GM23338 (cell line): Measurements from ENCODE around the gene PGP. TPM values are rescaled to one million over a fixed set of nuclear protein-coding genes. Genes with fewer than 3 reads are reported as not detected.

Source experiments
- ATAC-seq: fragments of 200-7000 bp; cut with Tn5 transposase; 3 replicates; pipeline ENCODE4 v1.9.1; 2020
- DNase-seq: peaks from one replicate; pipeline ENCODE4 v3.0.0-alpha.2; 2015; ENCODE audit warnings: low spot score
- H2AFZ ChIP-seq: fragments of 200-600 bp; sonication (generic); 2 replicates; pipeline ENCODE4 v1.8.0; 2016; ENCODE audit warnings: antibody characterized with exemption, mild to moderate bottlenecking, moderate library complexity
- H3F3A ChIP-seq: fragments of 200-600 bp; sonication (generic); replicated peaks from 2 replicates; pipeline ENCODE4 v1.8.0; 2017; ENCODE audit warnings: antibody characterized with exemption, mixed run types, low read depth
- H3K27ac ChIP-seq: fragments of 200-600 bp; sonication (generic); 2 replicates; pipeline ENCODE4 v1.6.1; 2016; ENCODE audit warnings: low read depth
- H3K27me3 ChIP-seq: fragments of 200-600 bp; sonication (generic); 2 replicates; pipeline ENCODE4 v1.8.0; 2016; ENCODE audit warnings: mild to moderate bottlenecking, mixed run types, moderate library complexity; ENCODE audit not compliant: insufficient read depth
- H3K36me3 ChIP-seq: fragments of 200-600 bp; sonication (generic); 2 replicates; pipeline ENCODE4 v1.8.0; 2016; ENCODE audit warnings: mild to moderate bottlenecking; ENCODE audit not compliant: insufficient read depth
- H3K4me1 ChIP-seq: fragments of 200-600 bp; sonication (generic); 2 replicates; pipeline ENCODE4 v1.8.0; 2016; ENCODE audit warnings: mild to moderate bottlenecking, moderate library complexity; ENCODE audit not compliant: insufficient read depth
- H3K4me2 ChIP-seq: fragments of 200-600 bp; sonication (generic); 2 replicates; pipeline ENCODE4 v1.7.1; 2017; ENCODE audit warnings: mixed run types
- H3K4me3 ChIP-seq: fragments of 200-600 bp; sonication (generic); 2 replicates; pipeline ENCODE4 v1.6.1; 2016; ENCODE audit warnings: mixed run types
- H3K79me2 ChIP-seq: fragments of 200-600 bp; sonication (generic); replicated peaks from 2 replicates; pipeline ENCODE4 v1.8.0; 2017; ENCODE audit warnings: mild to moderate bottlenecking; ENCODE audit not compliant: insufficient read depth
- H3K9me2 ChIP-seq: fragments of 200-600 bp; sonication (generic); 2 replicates; pipeline ENCODE4 v1.8.0; 2017; ENCODE audit not compliant: insufficient read depth
- H4K20me1 ChIP-seq: fragments of 200-600 bp; sonication (generic); replicated peaks from 2 replicates; pipeline ENCODE4 v1.8.0; 2017; ENCODE audit warnings: mild to moderate bottlenecking; ENCODE audit not compliant: insufficient read depth
- H3K27ac Mint-ChIP-seq: 2 replicates; pipeline ENCODE4 v1.8.0; 2020; ENCODE audit warnings: inconsistent platforms, mild to moderate bottlenecking, moderate library complexity, mixed read lengths
- H3K27me3 Mint-ChIP-seq: 3 replicates; pipeline ENCODE4 v1.8.0; 2022; ENCODE audit warnings: low read depth, mild to moderate bottlenecking, moderate library complexity, mixed read lengths, inconsistent platforms; ENCODE audit not compliant: insufficient read depth, poor library complexity
- H3K36me3 Mint-ChIP-seq: 3 replicates; pipeline ENCODE4 v1.8.0; 2021; ENCODE audit warnings: low read depth, mild to moderate bottlenecking, inconsistent platforms, moderate library complexity, mixed read lengths
- H3K4me1 Mint-ChIP-seq: 3 replicates; pipeline ENCODE4 v1.8.0; 2020; ENCODE audit warnings: mild to moderate bottlenecking, inconsistent platforms, mixed read lengths
- H3K4me3 Mint-ChIP-seq: 3 replicates; pipeline ENCODE4 v1.8.0; 2021; ENCODE audit warnings: moderate library complexity, mild to moderate bottlenecking, inconsistent platforms, mixed read lengths
- H3K9me3 Mint-ChIP-seq: 3 replicates; pipeline ENCODE4 v1.8.0; 2020; ENCODE audit warnings: moderate library complexity, mild to moderate bottlenecking, inconsistent platforms, mixed read lengths
- CREB1 ChIP-seq: fragments of 250-450 bp; sonication (Bioruptor Pico); IDR thresholded peaks from 2 replicates; pipeline ENCODE4 v1.5.0; 2020; ENCODE audit warnings: low read depth, mild to moderate bottlenecking, moderate library complexity
- EZH2 ChIP-seq: fragments of 200-600 bp; sonication (generic); IDR thresholded peaks from one replicate; pipeline ENCODE4 v1.8.0; 2017; ENCODE audit warnings: antibody characterized with exemption, mild to moderate bottlenecking, low read depth; ENCODE audit not compliant: unreplicated experiment
- EZH2phosphoT487 ChIP-seq: fragments of 200-600 bp; sonication (generic); IDR thresholded peaks from one replicate; pipeline ENCODE4 v1.8.1; 2018; ENCODE audit warnings: antibody characterized with exemption; ENCODE audit not compliant: unreplicated experiment
- JUNB ChIP-seq: IDR thresholded peaks from one replicate; pipeline ENCODE4 v1.6.1; 2016; ENCODE audit warnings: antibody characterized with exemption; ENCODE audit not compliant: unreplicated experiment
- NANOG ChIP-seq: IDR thresholded peaks from 2 replicates; pipeline ENCODE4 v1.6.1; 2016; ENCODE audit warnings: antibody characterized with exemption, borderline replicate concordance
- POLR2AphosphoS5 ChIP-seq: IDR thresholded peaks from 2 replicates; pipeline ENCODE4 v1.6.1; 2016; ENCODE audit warnings: antibody characterized with exemption, low read depth
- STAT1 ChIP-seq: IDR thresholded peaks from one replicate; pipeline ENCODE4 v1.6.1; 2016; ENCODE audit warnings: antibody characterized with exemption; ENCODE audit not compliant: unreplicated experiment
- ZNF114 ChIP-seq: fragments of 250-450 bp; sonication (Bioruptor Pico); IDR thresholded peaks from 2 replicates; pipeline ENCODE4 v1.5.0; 2020; ENCODE audit warnings: mild to moderate bottlenecking, moderate library complexity
- ZNF331 ChIP-seq: fragments of 250-450 bp; sonication (Bioruptor Pico); IDR thresholded peaks from 2 replicates; pipeline ENCODE4 v1.5.0; 2020; ENCODE audit warnings: low read depth, mild to moderate bottlenecking, moderate library complexity
- polyA plus RNA-seq: library from polyadenylated mRNA; unstranded; fragments of >200 nt; fragmentation: Nextera tagmentation; extraction: Ambion mirVana; gene quantifications from 2 replicates; pipeline ENCODE4 v1.2.1, GENCODE V29; 2016
- total RNA-seq: library from RNA; depleted of rRNA; stranded (reverse); fragments of >200 nt; shearing (Covaris generic); gene quantifications from 2 replicates; pipeline ENCODE4 v1.2.3, GENCODE V29; 2014
- TF ChIP-seq, protein P1 (sequence below): IDR thresholded peaks from 2 replicates; pipeline ENCODE4 v1.6.1; 2016; ENCODE audit warnings: antibody characterized with exemption
- TF ChIP-seq, protein P2 (sequence below): IDR thresholded peaks from one replicate; pipeline ENCODE4 v1.6.1; 2018; ENCODE audit warnings: antibody characterized with exemption; ENCODE audit not compliant: unreplicated experiment
- TF ChIP-seq, protein P3 (sequence below): fragments of 250-450 bp; sonication (Bioruptor Pico); IDR thresholded peaks from 2 replicates; pipeline ENCODE4 v1.5.0; 2020; ENCODE audit warnings: mild to moderate bottlenecking, moderate library complexity
- TF ChIP-seq, protein P4 (sequence below), 2 experiments: fragments of 200-600 bp in 1 of 2; sonication (generic) in 1 of 2; conservative IDR thresholded peaks; 2 replicates each; pipeline versions ENCODE4 v1.5.1 to v1.6.1; 2016 to 2017; ENCODE audit warnings: antibody characterized with exemption in 2 of 2, low read depth in 2 of 2, mild to moderate bottlenecking in 2 of 2, moderate library complexity in 1 of 2

PGP gene
- total and polyA plus RNA-seq, 2 experiments from 2014 or later: 44.4 to 80.3 TPM

DNA sequence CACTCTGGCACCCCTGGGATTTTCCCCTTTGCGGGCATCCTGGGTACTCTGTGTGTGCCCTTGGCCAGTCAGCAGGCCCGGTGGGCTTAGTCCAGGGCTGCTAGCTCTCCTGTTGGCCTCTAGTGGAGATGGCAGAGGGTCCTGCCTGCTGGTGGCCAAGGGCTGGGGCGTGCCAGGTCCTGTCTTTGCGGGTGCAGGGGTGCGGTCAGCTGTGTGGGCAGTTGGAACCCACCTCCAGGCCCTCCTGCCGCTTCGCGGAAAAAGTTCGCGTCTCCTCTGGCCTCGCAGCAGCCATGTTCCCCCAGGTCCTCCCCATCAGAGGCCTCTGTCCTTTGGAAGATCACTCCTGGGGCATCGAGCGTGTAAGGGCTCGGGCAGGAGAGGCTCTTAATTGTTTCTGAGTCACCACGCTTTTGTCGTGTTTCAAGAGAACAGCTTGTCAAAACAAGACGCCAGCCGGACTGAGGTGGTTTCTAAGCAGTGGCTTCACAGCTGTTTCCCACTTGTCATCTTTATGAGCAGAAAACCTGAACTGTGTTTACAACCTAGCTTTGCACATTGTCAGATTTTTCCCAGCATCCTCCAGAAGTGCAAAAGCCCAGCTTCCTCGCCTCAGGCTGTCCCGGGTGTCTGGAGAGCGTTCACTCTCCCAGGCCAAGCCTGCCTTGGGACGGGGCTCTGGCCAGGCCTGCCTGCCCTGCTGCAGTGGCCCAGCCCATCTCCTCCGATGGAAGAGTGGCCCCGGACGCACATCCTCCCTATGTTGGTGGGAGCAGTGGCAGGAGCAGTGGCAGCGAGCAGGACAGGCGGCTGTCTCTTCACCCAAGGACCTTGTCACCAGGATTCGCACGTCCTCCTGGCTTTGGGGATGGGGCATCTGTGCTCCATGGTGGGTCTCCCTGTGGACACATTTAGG is 16.6 kb upstream of the PGP start:
- Mint-ChIP-seq H3K4me1 (no peaks in the 10 kb centered on the region), H3K36me3 (peaks cover 9% of the 10 kb centered on the region; the same call in 2 of the 3 replicates), H3K4me3 (no peak overlapping the region), H3K9me3 (no peaks in the 10 kb centered on the region), H3K27me3 (peaks cover 13% of the 10 kb centered on the region), H3K27ac (no peak overlapping the region)
- Histone ChIP-seq H3K9me2 (no peaks in the 10 kb centered on the region), H3K27me3 (peaks cover under 1% of the 10 kb centered on the region; the same call in 1 of the 2 replicates), H3K4me1 (no peaks in the 10 kb centered on the region), H3K79me2 (peaks cover 18% of the 10 kb centered on the region), H3K4me2 (no peak overlapping the region), H4K20me1 (no peaks in the 10 kb centered on the region; the same call in 1 of the 2 replicates), H3K4me3 (no peak overlapping the region), H3F3A (no peaks in the 10 kb centered on the region), H3K27ac (no peak overlapping the region), H3K36me3 (0 out of 2 replicates have a peak, but pooled peaks cover 5% of the 10 kb centered on the region), H2AFZ (no peak overlapping the region)
- TF ChIP-seq, protein P1, sequence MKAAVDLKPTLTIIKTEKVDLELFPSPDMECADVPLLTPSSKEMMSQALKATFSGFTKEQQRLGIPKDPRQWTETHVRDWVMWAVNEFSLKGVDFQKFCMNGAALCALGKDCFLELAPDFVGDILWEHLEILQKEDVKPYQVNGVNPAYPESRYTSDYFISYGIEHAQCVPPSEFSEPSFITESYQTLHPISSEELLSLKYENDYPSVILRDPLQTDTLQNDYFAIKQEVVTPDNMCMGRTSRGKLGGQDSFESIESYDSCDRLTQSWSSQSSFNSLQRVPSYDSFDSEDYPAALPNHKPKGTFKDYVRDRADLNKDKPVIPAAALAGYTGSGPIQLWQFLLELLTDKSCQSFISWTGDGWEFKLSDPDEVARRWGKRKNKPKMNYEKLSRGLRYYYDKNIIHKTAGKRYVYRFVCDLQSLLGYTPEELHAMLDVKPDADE: no peak
- TF ChIP-seq POLR2AphosphoS5 (no peak), STAT1 (no peak), EZH2phosphoT487 (no peak), ZNF114 (CRISPR knock-in tag) (no peak), CREB1 (CRISPR knock-in tag) (no peak), NANOG (no peak), EZH2 (no peak), ZNF331 (CRISPR knock-in tag) (no peak), JUNB (no peak)
- TF ChIP-seq, protein P2, sequence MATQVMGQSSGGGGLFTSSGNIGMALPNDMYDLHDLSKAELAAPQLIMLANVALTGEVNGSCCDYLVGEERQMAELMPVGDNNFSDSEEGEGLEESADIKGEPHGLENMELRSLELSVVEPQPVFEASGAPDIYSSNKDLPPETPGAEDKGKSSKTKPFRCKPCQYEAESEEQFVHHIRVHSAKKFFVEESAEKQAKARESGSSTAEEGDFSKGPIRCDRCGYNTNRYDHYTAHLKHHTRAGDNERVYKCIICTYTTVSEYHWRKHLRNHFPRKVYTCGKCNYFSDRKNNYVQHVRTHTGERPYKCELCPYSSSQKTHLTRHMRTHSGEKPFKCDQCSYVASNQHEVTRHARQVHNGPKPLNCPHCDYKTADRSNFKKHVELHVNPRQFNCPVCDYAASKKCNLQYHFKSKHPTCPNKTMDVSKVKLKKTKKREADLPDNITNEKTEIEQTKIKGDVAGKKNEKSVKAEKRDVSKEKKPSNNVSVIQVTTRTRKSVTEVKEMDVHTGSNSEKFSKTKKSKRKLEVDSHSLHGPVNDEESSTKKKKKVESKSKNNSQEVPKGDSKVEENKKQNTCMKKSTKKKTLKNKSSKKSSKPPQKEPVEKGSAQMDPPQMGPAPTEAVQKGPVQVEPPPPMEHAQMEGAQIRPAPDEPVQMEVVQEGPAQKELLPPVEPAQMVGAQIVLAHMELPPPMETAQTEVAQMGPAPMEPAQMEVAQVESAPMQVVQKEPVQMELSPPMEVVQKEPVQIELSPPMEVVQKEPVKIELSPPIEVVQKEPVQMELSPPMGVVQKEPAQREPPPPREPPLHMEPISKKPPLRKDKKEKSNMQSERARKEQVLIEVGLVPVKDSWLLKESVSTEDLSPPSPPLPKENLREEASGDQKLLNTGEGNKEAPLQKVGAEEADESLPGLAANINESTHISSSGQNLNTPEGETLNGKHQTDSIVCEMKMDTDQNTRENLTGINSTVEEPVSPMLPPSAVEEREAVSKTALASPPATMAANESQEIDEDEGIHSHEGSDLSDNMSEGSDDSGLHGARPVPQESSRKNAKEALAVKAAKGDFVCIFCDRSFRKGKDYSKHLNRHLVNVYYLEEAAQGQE: no peak
- TF ChIP-seq, protein P3, sequence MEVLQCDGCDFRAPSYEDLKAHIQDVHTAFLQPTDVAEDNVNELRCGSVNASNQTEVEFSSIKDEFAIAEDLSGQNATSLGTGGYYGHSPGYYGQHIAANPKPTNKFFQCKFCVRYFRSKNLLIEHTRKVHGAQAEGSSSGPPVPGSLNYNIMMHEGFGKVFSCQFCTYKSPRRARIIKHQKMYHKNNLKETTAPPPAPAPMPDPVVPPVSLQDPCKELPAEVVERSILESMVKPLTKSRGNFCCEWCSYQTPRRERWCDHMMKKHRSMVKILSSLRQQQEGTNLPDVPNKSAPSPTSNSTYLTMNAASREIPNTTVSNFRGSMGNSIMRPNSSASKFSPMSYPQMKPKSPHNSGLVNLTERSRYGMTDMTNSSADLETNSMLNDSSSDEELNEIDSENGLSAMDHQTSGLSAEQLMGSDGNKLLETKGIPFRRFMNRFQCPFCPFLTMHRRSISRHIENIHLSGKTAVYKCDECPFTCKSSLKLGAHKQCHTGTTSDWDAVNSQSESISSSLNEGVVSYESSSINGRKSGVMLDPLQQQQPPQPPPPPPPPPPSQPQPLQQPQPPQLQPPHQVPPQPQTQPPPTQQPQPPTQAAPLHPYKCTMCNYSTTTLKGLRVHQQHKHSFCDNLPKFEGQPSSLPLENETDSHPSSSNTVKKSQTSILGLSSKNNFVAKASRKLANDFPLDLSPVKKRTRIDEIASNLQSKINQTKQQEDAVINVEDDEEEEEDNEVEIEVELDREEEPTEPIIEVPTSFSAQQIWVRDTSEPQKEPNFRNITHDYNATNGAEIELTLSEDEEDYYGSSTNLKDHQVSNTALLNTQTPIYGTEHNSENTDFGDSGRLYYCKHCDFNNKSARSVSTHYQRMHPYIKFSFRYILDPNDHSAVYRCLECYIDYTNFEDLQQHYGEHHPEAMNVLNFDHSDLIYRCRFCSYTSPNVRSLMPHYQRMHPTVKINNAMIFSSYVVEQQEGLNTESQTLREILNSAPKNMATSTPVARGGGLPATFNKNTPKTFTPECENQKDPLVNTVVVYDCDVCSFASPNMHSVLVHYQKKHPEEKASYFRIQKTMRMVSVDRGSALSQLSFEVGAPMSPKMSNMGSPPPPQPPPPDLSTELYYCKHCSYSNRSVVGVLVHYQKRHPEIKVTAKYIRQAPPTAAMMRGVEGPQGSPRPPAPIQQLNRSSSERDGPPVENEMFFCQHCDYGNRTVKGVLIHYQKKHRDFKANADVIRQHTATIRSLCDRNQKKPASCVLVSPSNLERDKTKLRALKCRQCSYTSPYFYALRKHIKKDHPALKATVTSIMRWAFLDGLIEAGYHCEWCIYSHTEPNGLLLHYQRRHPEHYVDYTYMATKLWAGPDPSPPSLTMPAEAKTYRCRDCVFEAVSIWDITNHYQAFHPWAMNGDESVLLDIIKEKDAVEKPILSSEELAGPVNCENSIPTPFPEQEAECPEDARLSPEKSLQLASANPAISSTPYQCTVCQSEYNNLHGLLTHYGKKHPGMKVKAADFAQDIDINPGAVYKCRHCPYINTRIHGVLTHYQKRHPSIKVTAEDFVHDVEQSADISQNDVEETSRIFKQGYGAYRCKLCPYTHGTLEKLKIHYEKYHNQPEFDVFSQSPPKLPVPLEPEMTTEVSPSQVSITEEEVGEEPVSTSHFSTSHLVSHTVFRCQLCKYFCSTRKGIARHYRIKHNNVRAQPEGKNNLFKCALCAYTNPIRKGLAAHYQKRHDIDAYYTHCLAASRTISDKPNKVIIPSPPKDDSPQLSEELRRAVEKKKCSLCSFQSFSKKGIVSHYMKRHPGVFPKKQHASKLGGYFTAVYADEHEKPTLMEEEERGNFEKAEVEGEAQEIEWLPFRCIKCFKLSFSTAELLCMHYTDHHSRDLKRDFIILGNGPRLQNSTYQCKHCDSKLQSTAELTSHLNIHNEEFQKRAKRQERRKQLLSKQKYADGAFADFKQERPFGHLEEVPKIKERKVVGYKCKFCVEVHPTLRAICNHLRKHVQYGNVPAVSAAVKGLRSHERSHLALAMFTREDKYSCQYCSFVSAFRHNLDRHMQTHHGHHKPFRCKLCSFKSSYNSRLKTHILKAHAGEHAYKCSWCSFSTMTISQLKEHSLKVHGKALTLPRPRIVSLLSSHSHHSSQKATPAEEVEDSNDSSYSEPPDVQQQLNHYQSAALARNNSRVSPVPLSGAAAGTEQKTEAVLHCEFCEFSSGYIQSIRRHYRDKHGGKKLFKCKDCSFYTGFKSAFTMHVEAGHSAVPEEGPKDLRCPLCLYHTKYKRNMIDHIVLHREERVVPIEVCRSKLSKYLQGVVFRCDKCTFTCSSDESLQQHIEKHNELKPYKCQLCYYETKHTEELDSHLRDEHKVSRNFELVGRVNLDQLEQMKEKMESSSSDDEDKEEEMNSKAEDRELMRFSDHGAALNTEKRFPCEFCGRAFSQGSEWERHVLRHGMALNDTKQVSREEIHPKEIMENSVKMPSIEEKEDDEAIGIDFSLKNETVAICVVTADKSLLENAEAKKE: no peak
- TF ChIP-seq, protein P4, sequence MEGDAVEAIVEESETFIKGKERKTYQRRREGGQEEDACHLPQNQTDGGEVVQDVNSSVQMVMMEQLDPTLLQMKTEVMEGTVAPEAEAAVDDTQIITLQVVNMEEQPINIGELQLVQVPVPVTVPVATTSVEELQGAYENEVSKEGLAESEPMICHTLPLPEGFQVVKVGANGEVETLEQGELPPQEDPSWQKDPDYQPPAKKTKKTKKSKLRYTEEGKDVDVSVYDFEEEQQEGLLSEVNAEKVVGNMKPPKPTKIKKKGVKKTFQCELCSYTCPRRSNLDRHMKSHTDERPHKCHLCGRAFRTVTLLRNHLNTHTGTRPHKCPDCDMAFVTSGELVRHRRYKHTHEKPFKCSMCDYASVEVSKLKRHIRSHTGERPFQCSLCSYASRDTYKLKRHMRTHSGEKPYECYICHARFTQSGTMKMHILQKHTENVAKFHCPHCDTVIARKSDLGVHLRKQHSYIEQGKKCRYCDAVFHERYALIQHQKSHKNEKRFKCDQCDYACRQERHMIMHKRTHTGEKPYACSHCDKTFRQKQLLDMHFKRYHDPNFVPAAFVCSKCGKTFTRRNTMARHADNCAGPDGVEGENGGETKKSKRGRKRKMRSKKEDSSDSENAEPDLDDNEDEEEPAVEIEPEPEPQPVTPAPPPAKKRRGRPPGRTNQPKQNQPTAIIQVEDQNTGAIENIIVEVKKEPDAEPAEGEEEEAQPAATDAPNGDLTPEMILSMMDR (conservative IDR thresholded peaks at IDR 0.05; ENCODE audit: low read depth in 2 of 2): no peak
- ATAC-seq (no peak), DNase-seq (no peak)
